ENCODE measurements around the gene EXOSC1.

DNA sequence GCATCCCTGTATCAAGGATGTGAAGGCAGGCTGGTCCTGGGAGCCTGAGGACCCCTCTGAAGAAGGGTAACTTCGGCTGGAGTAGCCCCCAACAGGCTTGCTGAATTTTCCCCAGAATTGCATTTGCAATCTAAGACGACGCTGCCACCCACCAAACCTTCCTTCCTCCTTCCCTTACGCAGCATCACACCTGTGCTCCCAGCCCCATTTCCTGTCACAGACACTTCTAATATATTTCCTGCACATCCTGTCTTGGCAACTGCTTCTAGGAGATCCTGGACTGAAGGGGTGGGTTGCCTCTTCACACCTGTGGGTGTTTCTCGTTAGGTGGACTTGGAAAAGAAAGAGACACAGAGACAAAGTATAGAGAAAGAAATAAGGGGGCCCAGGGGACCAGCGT, 29.2 kb downstream of the EXOSC1 start:
- TF ChIP-seq CTCF (conservative IDR thresholded peaks at IDR 0.05; ENCODE audit: low read depth, low read length) (no peak), EZH2 (IDR thresholded peaks at IDR 0.05; ENCODE audit: borderline replicate concordance, low read depth, low read length, poor library complexity, severe bottlenecking) (no peak)

Measured in A673 (cell line).